GM12891 (cell line): Measurements from ENCODE around the gene GRAMD2B.

Experiments used
- POLR2A ChIP-seq: IDR thresholded peaks from 2 replicates; pipeline ENCODE4 v1.6.1; 2011; ENCODE audit warnings: low read depth, low read length, control low read depth
- POLR2AphosphoS5 ChIP-seq: IDR thresholded peaks from 2 replicates; pipeline ENCODE4 v1.6.1; 2011; ENCODE audit warnings: low read depth, low read length, control low read depth

GRCh38 chr5:126540631-126541030 is 117.4 kb downstream of the GRAMD2B start:
- TF ChIP-seq POLR2AphosphoS5 = no peak
- no peak for TF ChIP-seq POLR2A
